Loucy (cell line): ENCODE measurements around the gene TXNL4A.

Experiments used
- EZH2phosphoT487 ChIP-seq: fragments of 200-600 bp; IDR thresholded peaks from 2 replicates; pipeline ENCODE4 v1.6.1; 2018; ENCODE audit warnings: antibody characterized with exemption, mild to moderate bottlenecking, moderate library complexity, borderline replicate concordance
- TF ChIP-seq, protein P1 (sequence below): fragments of 200-600 bp; sonication (generic); conservative IDR thresholded peaks from 2 replicates; pipeline ENCODE4 v1.5.1; 2014; ENCODE audit warnings: mild to moderate bottlenecking, antibody characterized with exemption, low read length

DNA sequence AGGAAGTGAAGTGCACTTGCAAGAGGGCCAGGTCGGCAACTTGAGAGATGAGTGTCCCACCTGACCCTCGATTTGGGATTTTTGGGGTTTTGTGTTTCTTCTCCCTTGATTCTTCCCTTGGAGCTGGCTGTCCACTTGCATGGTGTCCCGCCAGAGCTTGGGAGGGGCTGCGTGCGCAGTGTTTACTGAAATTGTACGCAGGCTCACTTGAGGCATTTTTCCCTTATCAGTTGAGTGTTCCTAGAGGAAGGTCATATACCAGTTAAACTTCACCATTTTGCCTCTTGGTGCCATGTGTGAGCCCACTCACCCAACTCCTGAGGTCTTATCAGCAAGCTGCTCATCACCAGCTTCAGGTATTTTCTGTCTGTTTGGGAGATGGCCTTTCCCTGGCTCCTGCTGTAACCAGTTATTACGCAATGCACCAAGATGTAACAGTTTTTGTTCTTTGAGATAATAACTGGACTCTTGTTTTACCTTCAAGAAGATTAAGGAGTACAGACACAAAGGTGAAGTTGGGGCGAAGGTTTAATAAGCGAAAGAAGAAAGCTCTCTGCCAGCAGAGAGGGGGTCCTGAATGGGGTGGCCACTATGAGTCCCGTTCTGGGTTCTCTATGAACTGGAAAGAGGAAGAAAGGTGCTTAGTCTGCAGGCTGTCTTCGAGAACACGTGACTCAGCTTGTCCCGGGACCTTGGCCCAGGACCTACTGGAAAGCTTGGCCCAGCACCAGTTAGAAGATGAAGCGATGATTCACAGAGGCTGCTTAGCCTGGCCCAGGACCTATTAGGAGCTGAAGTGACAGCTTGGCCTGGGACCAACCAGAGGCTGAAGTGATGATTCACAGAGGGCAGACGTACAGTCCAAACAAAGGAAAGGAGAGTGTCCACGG, 21.5 kb upstream of the TXNL4A start:
- TF ChIP-seq, protein P1, sequence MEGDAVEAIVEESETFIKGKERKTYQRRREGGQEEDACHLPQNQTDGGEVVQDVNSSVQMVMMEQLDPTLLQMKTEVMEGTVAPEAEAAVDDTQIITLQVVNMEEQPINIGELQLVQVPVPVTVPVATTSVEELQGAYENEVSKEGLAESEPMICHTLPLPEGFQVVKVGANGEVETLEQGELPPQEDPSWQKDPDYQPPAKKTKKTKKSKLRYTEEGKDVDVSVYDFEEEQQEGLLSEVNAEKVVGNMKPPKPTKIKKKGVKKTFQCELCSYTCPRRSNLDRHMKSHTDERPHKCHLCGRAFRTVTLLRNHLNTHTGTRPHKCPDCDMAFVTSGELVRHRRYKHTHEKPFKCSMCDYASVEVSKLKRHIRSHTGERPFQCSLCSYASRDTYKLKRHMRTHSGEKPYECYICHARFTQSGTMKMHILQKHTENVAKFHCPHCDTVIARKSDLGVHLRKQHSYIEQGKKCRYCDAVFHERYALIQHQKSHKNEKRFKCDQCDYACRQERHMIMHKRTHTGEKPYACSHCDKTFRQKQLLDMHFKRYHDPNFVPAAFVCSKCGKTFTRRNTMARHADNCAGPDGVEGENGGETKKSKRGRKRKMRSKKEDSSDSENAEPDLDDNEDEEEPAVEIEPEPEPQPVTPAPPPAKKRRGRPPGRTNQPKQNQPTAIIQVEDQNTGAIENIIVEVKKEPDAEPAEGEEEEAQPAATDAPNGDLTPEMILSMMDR = no peak
- TF ChIP-seq EZH2phosphoT487 = no peak
